DOHH2 (cell line): Measurements from ENCODE around the gene POFUT1.

Experiments
- EZH2phosphoT487 ChIP-seq: fragments of 200-600 bp; sonication (generic); IDR thresholded peaks from 2 replicates; pipeline ENCODE4 v1.6.1; 2017; ENCODE audit warnings: borderline replicate concordance, mild to moderate bottlenecking, antibody characterized with exemption, low read length, moderate library complexity, mixed read lengths
- TF ChIP-seq, protein P1 (sequence below): fragments of 200-600 bp; sonication (generic); IDR thresholded peaks from one replicate; pipeline ENCODE4 v1.5.1; 2014; ENCODE audit warnings: antibody characterized with exemption, mild to moderate bottlenecking, low read depth, low read length; ENCODE audit not compliant: poor library complexity, severe bottlenecking

GRCh38 chr20:32231245-32231644 is 23.6 kb downstream of the POFUT1 start:
- TF ChIP-seq, protein P1, sequence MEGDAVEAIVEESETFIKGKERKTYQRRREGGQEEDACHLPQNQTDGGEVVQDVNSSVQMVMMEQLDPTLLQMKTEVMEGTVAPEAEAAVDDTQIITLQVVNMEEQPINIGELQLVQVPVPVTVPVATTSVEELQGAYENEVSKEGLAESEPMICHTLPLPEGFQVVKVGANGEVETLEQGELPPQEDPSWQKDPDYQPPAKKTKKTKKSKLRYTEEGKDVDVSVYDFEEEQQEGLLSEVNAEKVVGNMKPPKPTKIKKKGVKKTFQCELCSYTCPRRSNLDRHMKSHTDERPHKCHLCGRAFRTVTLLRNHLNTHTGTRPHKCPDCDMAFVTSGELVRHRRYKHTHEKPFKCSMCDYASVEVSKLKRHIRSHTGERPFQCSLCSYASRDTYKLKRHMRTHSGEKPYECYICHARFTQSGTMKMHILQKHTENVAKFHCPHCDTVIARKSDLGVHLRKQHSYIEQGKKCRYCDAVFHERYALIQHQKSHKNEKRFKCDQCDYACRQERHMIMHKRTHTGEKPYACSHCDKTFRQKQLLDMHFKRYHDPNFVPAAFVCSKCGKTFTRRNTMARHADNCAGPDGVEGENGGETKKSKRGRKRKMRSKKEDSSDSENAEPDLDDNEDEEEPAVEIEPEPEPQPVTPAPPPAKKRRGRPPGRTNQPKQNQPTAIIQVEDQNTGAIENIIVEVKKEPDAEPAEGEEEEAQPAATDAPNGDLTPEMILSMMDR, result no peak
- TF ChIP-seq EZH2phosphoT487, result no peak
